PC-9 (cell line): ENCODE measurements around the gene SPATA20. TPM values are rescaled to one million over a fixed set of nuclear protein-coding genes. Genes with fewer than 3 reads are reported as not detected.

Experiments used
- BruUV-seq: library from RNA; stranded (reverse); fragments of 400-500 nt; replicated peaks from 2 replicates; lab custom pipeline; 2021; lab: Mats Ljungman, UMichigan
- CTCF ChIA-PET: fragments of 300-600 bp; sonication (Branson Sonifier 250); formaldehyde crosslinking; loops from one replicate; lab custom pipeline; 2022; ENCODE audit warnings: antibody characterized with exemption; lab: Charles Lee
- POLR2A ChIA-PET: fragments of 300-600 bp; sonication (Branson Sonifier 250); formaldehyde crosslinking; loops from one replicate; lab custom pipeline; 2022; ENCODE audit warnings: antibody characterized with exemption; ENCODE audit not compliant: unreplicated experiment; lab: Charles Lee
- DNase-seq, 2 experiments: peaks; one replicate each; pipeline versions ENCODE4 v3.0.0 to v3.0.0-alpha.2; 2015 to 2022; ENCODE audit warnings: mixed read lengths in 1 of 2
- H2AFZ ChIP-seq: fragments of 200-600 bp; sonication (generic); 2 replicates; pipeline ENCODE4 v1.8.1; 2017; ENCODE audit warnings: antibody characterized with exemption
- H3F3A ChIP-seq: fragments of 200-600 bp; sonication (generic); 2 replicates; pipeline ENCODE4 v1.8.1; 2017; ENCODE audit warnings: antibody characterized with exemption, mild to moderate bottlenecking, low read depth; ENCODE audit not compliant: insufficient read depth
- H3K27ac ChIP-seq: fragments of 200-600 bp; sonication (generic); 2 replicates; pipeline ENCODE4 v1.6.1; 2016; ENCODE audit warnings: mixed run types
- H3K27me3 ChIP-seq: fragments of 200-600 bp; sonication (generic); 2 replicates; pipeline ENCODE4 v1.6.1; 2016; ENCODE audit warnings: low read depth, mixed run types; ENCODE audit not compliant: insufficient read depth
- H3K36me3 ChIP-seq: fragments of 200-600 bp; sonication (generic); 2 replicates; pipeline ENCODE4 v1.6.1; 2016; ENCODE audit warnings: low read depth, mixed run types
- H3K4me1 ChIP-seq: fragments of 200-600 bp; sonication (generic); replicated peaks from 2 replicates; pipeline ENCODE4 v1.6.1; 2016; ENCODE audit warnings: mixed run types; ENCODE audit not compliant: insufficient read depth
- H3K4me2 ChIP-seq: fragments of 200-600 bp; sonication (generic); 2 replicates; pipeline ENCODE4 v1.6.1; 2017; ENCODE audit warnings: mixed run types
- H3K4me3 ChIP-seq: fragments of 200-600 bp; sonication (generic); 2 replicates; pipeline ENCODE4 v1.6.1; 2016; ENCODE audit warnings: mixed run types
- H3K79me2 ChIP-seq: fragments of 200-600 bp; sonication (generic); 2 replicates; pipeline ENCODE4 v1.6.1; 2017; ENCODE audit warnings: low read depth, mixed run types
- H3K9me2 ChIP-seq: fragments of 200-600 bp; sonication (generic); 2 replicates; pipeline ENCODE4 v1.8.1; 2017; ENCODE audit warnings: mild to moderate bottlenecking; ENCODE audit not compliant: insufficient read depth
- H3K9me3 ChIP-seq: fragments of 200-600 bp; sonication (generic); 2 replicates; pipeline ENCODE4 v1.8.1; 2016; ENCODE audit warnings: low read depth; ENCODE audit not compliant: insufficient read depth
- H4K20me1 ChIP-seq: fragments of 200-600 bp; sonication (generic); 2 replicates; pipeline ENCODE4 v1.8.1; 2017; ENCODE audit not compliant: insufficient read depth
- EZH2 ChIP-seq: fragments of 200-600 bp; sonication (generic); IDR thresholded peaks from 2 replicates; pipeline ENCODE4 v1.8.0; 2017; ENCODE audit warnings: antibody characterized with exemption, low read depth
- intact Hi-C: fragments of 100-400 bp; cut with micrococcal nuclease; formaldehyde crosslinking; loops from one replicate; pipeline ENCODE4 v1.10.0; 2022; ENCODE audit not compliant: unreplicated experiment
- total RNA-seq: library from RNA; stranded (reverse); gene quantifications from 2 replicates; pipeline ENCODE4 v1.2.3, GENCODE V29; 2021
- TF ChIP-seq, protein P1 (sequence below): fragments of 200-600 bp; sonication (generic); conservative IDR thresholded peaks from 2 replicates; pipeline ENCODE4 v1.6.1; 2017; ENCODE audit warnings: mixed run types, antibody characterized with exemption, mild to moderate bottlenecking, moderate library complexity

SPATA20 gene
- total RNA-seq, 1 experiment from 2014 or later, result 41.5 TPM

DNA sequence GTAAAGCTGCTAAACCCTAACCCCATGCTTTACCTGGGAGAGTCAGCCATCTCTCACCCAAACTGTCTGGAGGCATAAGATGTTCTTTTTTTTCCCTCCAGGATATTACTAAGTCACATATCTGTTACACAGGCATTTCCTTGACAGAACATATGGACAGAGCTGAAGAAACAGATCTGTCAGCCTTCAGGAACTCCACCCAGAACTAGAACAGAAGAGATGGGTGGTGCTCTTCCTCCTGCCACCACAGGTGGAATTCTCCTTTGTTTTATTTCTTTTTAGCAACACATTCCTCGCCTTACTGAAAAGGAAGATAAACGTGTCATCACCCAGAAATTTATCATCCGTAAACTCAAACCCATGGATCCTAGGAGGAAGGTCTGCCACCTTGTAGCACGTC, 30.0 kb upstream of the SPATA20 start:
- Histone ChIP-seq H3K79me2 (no peaks in the 10 kb centered on the region), H3K27me3 (no peaks in the 10 kb centered on the region), H3K9me3 (no peaks in the 10 kb centered on the region), H4K20me1 (no peaks in the 10 kb centered on the region), H3K9me2 (no peaks in the 10 kb centered on the region), H3K27ac (no peak overlapping the region), H3K4me2 (no peak overlapping the region), H3K4me3 (no peak overlapping the region), H3K4me1 (peaks cover 15% of the 10 kb centered on the region), H2AFZ (no peak overlapping the region), H3K36me3 (no peaks in the 10 kb centered on the region), H3F3A (peaks cover 17% of the 10 kb centered on the region)
- CTCF ChIA-PET, result no interaction called here
- TF ChIP-seq, protein P1, sequence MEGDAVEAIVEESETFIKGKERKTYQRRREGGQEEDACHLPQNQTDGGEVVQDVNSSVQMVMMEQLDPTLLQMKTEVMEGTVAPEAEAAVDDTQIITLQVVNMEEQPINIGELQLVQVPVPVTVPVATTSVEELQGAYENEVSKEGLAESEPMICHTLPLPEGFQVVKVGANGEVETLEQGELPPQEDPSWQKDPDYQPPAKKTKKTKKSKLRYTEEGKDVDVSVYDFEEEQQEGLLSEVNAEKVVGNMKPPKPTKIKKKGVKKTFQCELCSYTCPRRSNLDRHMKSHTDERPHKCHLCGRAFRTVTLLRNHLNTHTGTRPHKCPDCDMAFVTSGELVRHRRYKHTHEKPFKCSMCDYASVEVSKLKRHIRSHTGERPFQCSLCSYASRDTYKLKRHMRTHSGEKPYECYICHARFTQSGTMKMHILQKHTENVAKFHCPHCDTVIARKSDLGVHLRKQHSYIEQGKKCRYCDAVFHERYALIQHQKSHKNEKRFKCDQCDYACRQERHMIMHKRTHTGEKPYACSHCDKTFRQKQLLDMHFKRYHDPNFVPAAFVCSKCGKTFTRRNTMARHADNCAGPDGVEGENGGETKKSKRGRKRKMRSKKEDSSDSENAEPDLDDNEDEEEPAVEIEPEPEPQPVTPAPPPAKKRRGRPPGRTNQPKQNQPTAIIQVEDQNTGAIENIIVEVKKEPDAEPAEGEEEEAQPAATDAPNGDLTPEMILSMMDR, result no peak
- TF ChIP-seq EZH2, result no peak
- DNase-seq, result no peak
- intact Hi-C loops, result no loop called here
- no TSS peak for BruUV-seq
- POLR2A ChIA-PET, result interaction anchor here (0.5 to 0.6 kb wide), 2 partner anchors 16 to 23 kb away, joined by 4 to 5 read pairs; no protein-coding TSS in a partner anchor

DNA sequence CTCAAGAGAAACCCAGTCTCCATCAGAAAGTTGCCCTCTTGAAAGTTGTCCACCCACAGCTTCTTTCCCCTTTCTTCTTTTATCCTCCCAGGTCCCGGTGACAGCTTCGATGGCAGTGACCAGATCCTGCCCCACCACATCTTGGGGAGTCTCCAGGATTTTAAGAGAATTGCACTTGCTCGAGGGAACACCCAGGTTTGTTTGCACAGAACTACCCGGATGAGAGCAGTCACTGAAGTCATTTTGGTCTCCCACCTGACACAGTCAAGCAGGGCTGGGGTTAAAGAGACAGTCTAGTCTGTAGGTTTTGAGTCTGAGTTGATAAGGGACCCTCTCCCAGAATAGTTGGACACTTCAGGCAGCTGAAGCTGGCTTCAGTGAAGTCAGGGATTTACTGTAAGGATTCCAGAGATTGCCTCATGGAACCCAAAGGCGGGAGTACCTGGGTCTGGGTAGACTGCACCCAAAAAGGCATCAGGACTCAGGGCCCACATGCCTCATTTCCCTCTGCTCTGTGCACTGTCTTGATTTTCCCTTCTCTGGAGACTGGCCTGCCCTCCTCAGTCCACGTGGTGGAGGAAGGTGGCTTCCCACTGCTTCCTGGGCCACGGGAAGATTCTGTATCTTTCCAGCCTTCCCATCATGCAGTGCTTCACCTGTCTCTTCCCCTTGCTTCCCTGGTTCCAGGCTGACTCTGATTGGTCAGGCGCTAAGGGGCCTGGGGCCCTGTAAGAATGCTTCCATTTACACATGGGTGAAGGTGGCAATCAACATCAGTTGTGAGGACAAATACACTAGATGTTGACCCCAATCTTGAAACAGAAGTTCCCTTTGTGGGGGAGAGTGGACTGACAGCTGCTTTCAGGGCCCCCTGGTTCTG, 29.2 kb upstream of the SPATA20 start:
- no peaks in the 10 kb centered on the region for H3K27me3 ChIP-seq
- no peaks in the 10 kb centered on the region for H3K9me2 ChIP-seq
- BruUV-seq, result no TSS peak
- no peaks in the 10 kb centered on the region for H3K36me3 ChIP-seq
- H3K27ac ChIP-seq, result no peak overlapping the region
- H3K79me2 ChIP-seq, result no peaks in the 10 kb centered on the region
- peaks cover 9% of the 10 kb centered on the region for H3K4me1 ChIP-seq
- H3K4me3 ChIP-seq, result no peak overlapping the region
- no peak for TF ChIP-seq EZH2
- TF ChIP-seq, protein P1, result no peak
- H4K20me1 ChIP-seq, result no peaks in the 10 kb centered on the region
- no peaks in the 10 kb centered on the region for H3K9me3 ChIP-seq
- ChIA-PET POLR2A (interaction anchor here (0.5 kb wide), 1 partner anchor 24 kb away, joined by 4 read pairs; no protein-coding TSS in a partner anchor), CTCF (no interaction called here)
- H3F3A ChIP-seq, result peaks cover 14% of the 10 kb centered on the region
- no peak overlapping the region for H3K4me2 ChIP-seq
- DNase-seq, result no peak
- intact Hi-C loops, result no loop called here
- no peak overlapping the region for H2AFZ ChIP-seq

DNA sequence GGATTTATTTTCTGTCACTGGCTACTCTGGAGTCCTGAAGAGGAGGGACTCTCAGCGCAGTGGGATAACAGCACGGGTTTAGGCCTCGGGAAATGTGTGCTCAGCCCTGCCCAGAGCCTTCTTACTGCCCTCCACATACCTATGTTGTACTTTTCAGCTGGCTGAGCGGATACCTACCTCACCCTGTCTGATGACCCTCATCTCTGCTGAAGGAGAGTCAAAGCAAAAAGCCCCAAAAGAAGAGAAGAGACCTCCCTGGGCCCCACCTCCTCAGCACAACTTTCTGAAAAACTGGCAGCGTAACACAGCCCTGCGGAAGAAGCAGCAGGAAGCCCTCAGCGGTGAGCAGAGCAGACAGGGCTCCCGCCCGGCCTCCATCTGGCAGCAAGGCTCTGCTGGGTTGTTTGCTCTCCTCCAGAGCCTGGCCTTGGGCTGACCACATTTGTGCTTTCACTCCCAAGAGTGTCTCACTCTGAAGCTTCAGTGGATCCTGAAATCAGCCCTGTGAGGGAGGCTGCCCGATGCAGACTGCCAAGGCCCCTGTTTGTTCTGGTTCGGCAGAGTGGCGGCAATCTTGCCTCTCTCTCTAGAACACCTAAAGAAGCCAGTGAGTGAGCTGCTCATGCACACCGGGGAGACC, 28.5 kb upstream of the SPATA20 start:
- Histone ChIP-seq H3K9me3 (no peaks in the 10 kb centered on the region), H3K36me3 (no peaks in the 10 kb centered on the region), H3K4me1 (peaks cover 9% of the 10 kb centered on the region), H3K27me3 (no peaks in the 10 kb centered on the region), H3K9me2 (no peaks in the 10 kb centered on the region), H2AFZ (no peak overlapping the region), H3K4me3 (no peak overlapping the region), H3F3A (peaks cover 14% of the 10 kb centered on the region), H4K20me1 (no peaks in the 10 kb centered on the region), H3K79me2 (no peaks in the 10 kb centered on the region), H3K27ac (no peak overlapping the region), H3K4me2 (no peak overlapping the region)
- intact Hi-C loops, result no loop called here
- ChIA-PET CTCF (no interaction called here), POLR2A (interaction anchor here (0.7 kb wide), 1 partner anchor 238 kb away, joined by 4 read pairs; no protein-coding TSS in a partner anchor)
- no peak for DNase-seq
- no peak for TF ChIP-seq EZH2
- TF ChIP-seq, protein P1, result no peak
- no TSS peak for BruUV-seq
